ENCODE measurements around the gene TMPRSS5. TPM values are rescaled to one million over a fixed set of nuclear protein-coding genes. Genes with fewer than 3 reads are reported as not detected.

Gene TMPRSS5
- total RNA-seq, 1 donor from 2014 or later = 1.6 TPM

GRCh38 chr11:113664981-113665710 is 41.0 kb downstream of the TMPRSS5 start:
- Mint-ChIP-seq H3K36me3 (ENCODE audit: unreplicated experiment) (no peaks in the 10 kb centered on the region), H3K27ac (ENCODE audit: unreplicated experiment) (no peak overlapping the region), H3K27me3 (ENCODE audit: unreplicated experiment) (peaks cover 6% of the 10 kb centered on the region), H3K4me1 (ENCODE audit: unreplicated experiment) (peaks cover 5% of the 10 kb centered on the region), H3K4me3 (ENCODE audit: unreplicated experiment) (no peak overlapping the region), H3K9me3 (ENCODE audit: unreplicated experiment) (peaks cover 21% of the 10 kb centered on the region)
- TF ChIP-seq CTCF (IDR thresholded peaks at IDR 0.05) = no peak
- no peak for DNase-seq (ENCODE audit: extremely low spot score, unreplicated experiment)

- peaks cover 5% of the 10 kb centered on the region for H3K4me1 Mint-ChIP-seq (ENCODE audit: unreplicated experiment)
- no peak for TF ChIP-seq CTCF (IDR thresholded peaks at IDR 0.05)
- no peaks in the 10 kb centered on the region for H3K36me3 Mint-ChIP-seq (ENCODE audit: unreplicated experiment)
- peaks cover 6% of the 10 kb centered on the region for H3K27me3 Mint-ChIP-seq (ENCODE audit: unreplicated experiment)
- no peak for DNase-seq (ENCODE audit: extremely low spot score, unreplicated experiment)
- H3K27ac Mint-ChIP-seq (ENCODE audit: unreplicated experiment) = no peak overlapping the region
- H3K9me3 Mint-ChIP-seq (ENCODE audit: unreplicated experiment) = peaks cover 21% of the 10 kb centered on the region
- no peak overlapping the region for H3K4me3 Mint-ChIP-seq (ENCODE audit: unreplicated experiment)
Observed at GRCh38 chr11:113664069-113664980, 41.8 kb downstream of the TMPRSS5 start.

- Mint-ChIP-seq H3K4me1 (ENCODE audit: unreplicated experiment) (peaks cover 5% of the 10 kb centered on the region), H3K27ac (ENCODE audit: unreplicated experiment) (no peak overlapping the region), H3K4me3 (ENCODE audit: unreplicated experiment) (no peak overlapping the region), H3K9me3 (ENCODE audit: unreplicated experiment) (peaks cover 21% of the 10 kb centered on the region), H3K36me3 (ENCODE audit: unreplicated experiment) (no peaks in the 10 kb centered on the region), H3K27me3 (ENCODE audit: unreplicated experiment) (peaks cover 6% of the 10 kb centered on the region)
- no peak for DNase-seq (ENCODE audit: extremely low spot score, unreplicated experiment)
- TF ChIP-seq CTCF (IDR thresholded peaks at IDR 0.05) = no peak
Observed at GRCh38 chr11:113663567-113663966, 42.5 kb downstream of the TMPRSS5 start.

GRCh38 chr11:113655771-113656170 is 50.3 kb downstream of the TMPRSS5 start:
- Mint-ChIP-seq H3K27ac (ENCODE audit: unreplicated experiment) (no peak overlapping the region), H3K9me3 (ENCODE audit: unreplicated experiment) (peaks cover 5% of the 10 kb centered on the region), H3K4me1 (ENCODE audit: unreplicated experiment) (no peaks in the 10 kb centered on the region), H3K36me3 (ENCODE audit: unreplicated experiment) (no peaks in the 10 kb centered on the region), H3K4me3 (ENCODE audit: unreplicated experiment) (no peak overlapping the region), H3K27me3 (ENCODE audit: unreplicated experiment) (peaks cover 7% of the 10 kb centered on the region)
- DNase-seq (ENCODE audit: extremely low spot score, unreplicated experiment) = no peak
- TF ChIP-seq CTCF (IDR thresholded peaks at IDR 0.05) = no peak

GRCh38 chr11:113651023-113651422 is 55.1 kb downstream of the TMPRSS5 start:
- no peak overlapping the region for H3K4me3 Mint-ChIP-seq (ENCODE audit: unreplicated experiment)
- H3K27ac Mint-ChIP-seq (ENCODE audit: unreplicated experiment) = no peak overlapping the region
- H3K4me1 Mint-ChIP-seq (ENCODE audit: unreplicated experiment) = no peaks in the 10 kb centered on the region
- H3K27me3 Mint-ChIP-seq (ENCODE audit: unreplicated experiment) = peaks cover 7% of the 10 kb centered on the region
- H3K9me3 Mint-ChIP-seq (ENCODE audit: unreplicated experiment) = peaks cover 11% of the 10 kb centered on the region
- H3K36me3 Mint-ChIP-seq (ENCODE audit: unreplicated experiment) = no peaks in the 10 kb centered on the region
- no peak for TF ChIP-seq CTCF (IDR thresholded peaks at IDR 0.05)
- DNase-seq (ENCODE audit: extremely low spot score, unreplicated experiment) = no peak
